ENCODE results near the gene FBXO21. TPM values are rescaled to one million over a fixed set of nuclear protein-coding genes. Genes with fewer than 3 reads are reported as not detected.

Gene FBXO21
- total RNA-seq: 43.2 and 54.6 TPM in 2 replicates

GRCh38 chr12:117190210-117190781 lies at the start of gene FBXO21:
Gene FBXO21, minus strand, starts transcription at chr12:117190470. Its CDS starts 14 bp downstream, at chr12:117190456.

Other genes with a start within 250 kb of the FBXO21 start
- gene TESC, start 91.1 kb downstream of the FBXO21 start, total RNA-seq: not detected in 2 replicates
- not detected in 2 replicates for gene NOS1, start 171.2 kb upstream of the FBXO21 start, total RNA-seq